ENCODE data around the gene SGIP1.

- TF ChIP-seq EZH2 (IDR thresholded peaks at IDR 0.05; ENCODE audit: insufficient read depth, poor library complexity, severe bottlenecking) (no peak), EZH2phosphoT487 (IDR thresholded peaks at IDR 0.05; ENCODE audit: insufficient read depth, low read depth) (no peak)
Observed at GRCh38 chr1:66599899-66600737, 66.2 kb downstream of the SGIP1 start.
